Suppressor macrophage treated with lipopolysaccharide for 4 hours (primary cell): ENCODE data around the gene TSPAN5.
"Not testable (repeated sequence)": the region's sequence is repeated elsewhere in the genome, so short reads cannot be mapped to it uniquely, and the experiment has no call there.

Source experiments
- DNase-seq: peaks from one replicate; pipeline ENCODE4 v3.0.0-alpha.2; 2020

The TSPAN5 gene

DNA sequence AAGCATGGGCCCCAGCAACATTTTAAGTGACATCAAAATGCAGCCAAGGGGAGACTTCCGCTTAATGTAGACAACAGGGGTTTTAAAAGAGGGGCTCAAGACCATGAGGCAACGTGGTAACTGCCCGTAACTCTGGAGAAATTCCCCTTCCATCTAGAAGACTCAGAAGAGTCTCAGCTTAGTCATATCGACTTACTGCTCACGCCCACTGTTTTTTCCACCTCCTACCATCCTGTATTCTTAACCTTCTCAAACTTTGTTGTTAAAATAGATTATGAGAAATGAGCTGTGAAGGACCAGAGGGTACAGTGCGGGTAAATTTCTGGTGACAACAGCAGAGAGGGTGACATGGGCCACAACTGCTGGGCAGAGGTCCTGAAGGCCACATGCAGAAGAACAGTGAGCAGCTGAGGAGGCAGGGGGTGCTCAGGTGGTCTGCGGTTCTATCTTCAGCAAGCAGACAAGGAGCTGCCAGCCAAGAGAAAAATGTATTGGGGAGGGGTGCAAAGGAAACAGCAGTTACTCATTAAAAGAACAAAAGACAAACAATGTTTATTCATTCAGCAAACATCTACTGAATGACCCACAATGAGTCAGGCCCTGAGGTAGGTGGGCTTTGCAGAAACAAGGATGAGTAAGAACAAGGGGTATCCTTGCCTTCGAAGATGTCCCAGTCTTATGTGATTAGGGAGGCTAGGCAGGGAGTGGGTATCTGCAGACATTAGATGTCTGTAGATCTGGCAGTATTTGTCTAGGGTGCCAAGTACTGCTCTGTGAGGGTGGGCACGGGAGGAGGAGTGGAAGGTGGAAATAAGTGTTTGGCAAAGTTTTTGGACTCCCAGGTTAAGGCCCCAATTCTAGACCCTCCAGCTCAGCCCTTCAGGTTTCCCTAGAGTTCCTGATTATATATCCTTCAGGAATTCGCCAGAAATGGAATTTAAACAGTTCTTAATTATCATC, 175.3 kb downstream of the TSPAN5 start:
- DNase-seq = no peak

- DNase-seq = no peak
Measured at GRCh38 chr4:98482503-98482846, 175.9 kb downstream of the TSPAN5 start.

DNA sequence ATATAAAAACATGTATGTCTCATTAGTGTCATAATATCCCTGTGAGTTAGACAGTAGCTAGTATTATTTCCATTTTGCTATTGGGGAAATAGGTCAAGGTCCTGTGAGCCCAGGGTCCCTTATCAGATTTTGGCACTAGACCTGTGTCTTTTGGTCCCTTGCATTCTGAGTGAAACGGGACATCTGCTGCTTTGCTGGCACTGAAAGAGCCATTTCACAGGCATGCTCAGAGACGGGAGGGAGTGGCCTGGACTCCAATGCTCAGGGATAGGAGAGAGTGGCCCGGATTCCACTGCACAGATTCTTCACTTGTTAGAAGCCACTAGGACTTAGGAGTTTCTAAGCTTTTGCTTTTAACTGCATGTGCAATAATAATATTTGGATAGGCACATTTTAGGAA, 177.2 kb downstream of the TSPAN5 start:
- no peak for DNase-seq

DNA sequence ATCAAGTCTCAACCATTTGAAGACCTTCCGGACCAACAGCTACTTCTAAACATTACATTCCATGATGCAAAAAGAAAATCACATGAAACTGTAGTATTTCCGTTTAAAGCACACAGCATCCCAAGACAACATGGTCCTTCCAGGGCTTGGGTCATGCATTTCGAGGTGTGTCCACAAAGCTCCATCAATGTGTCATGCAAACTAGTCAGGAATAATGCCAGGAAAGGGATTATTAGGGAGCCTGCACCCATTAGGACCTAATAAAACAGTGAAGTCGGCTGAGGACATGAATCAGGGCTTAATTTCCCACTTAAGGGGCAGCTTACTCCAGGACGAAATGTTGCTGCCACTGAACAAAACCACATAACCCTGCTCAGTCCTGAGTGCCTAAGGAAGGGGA, 177.9 kb downstream of the TSPAN5 start:
- DNase-seq = no peak

- DNase-seq = not testable (repeated sequence)
Measured at GRCh38 chr4:98479590-98479989, 178.8 kb downstream of the TSPAN5 start.

DNA sequence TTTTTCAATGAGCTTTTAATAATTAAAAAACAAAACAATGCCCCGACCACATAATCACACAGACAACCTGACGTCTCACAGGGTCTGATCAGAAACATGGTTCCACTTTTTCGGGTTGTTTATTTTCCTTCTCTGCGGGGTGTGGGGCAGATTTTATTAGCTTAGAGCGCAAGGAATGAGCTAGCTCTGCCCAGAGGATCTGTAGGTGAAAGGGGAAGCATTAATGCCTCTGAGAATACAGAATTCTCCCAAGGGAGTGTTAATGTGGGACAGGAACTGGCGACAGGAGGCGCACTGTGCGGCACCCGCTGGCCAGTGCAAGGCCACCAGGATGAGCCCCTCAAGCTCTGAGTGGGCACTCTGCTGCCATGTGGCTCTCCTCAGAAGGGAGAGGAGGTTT, 181.5 kb downstream of the TSPAN5 start:
- no peak for DNase-seq

DNA sequence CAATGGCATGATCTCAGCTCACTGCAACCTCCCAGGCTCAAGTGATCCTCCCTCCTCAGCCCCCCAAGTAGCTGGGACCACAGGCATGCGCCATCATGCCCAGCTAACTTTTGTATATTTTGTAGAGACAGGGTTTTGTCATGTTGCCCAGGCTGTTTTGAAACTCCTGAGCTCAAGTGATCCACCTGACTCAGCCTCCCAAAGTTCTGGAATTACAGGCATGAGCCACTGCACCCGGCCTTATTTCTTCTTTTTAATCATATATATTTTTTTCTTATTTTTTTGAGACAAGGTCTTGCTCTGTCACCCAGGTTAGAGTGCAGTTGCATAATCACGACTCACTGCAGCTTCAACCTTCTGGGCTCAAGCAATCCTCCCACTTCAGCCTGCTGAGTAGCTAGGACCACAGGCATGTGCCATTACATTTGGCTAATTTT, 184.0 kb downstream of the TSPAN5 start:
- DNase-seq = peak; percentile 9

GRCh38 chr4:98473046-98473445, 185.4 kb downstream of the TSPAN5 start:
- DNase-seq = peak; percentile 34

GRCh38 chr4:98470831-98471230, 187.6 kb downstream of the TSPAN5 start:
- DNase-seq = no peak

GRCh38 chr4:98470366-98470765, 188.0 kb downstream of the TSPAN5 start:
- DNase-seq = no peak

GRCh38 chr4:98469771-98470170, 188.6 kb downstream of the TSPAN5 start:
- DNase-seq = no peak

- DNase-seq = peak; percentile 30
Measured at GRCh38 chr4:98468709-98469108, 189.7 kb downstream of the TSPAN5 start.

DNA sequence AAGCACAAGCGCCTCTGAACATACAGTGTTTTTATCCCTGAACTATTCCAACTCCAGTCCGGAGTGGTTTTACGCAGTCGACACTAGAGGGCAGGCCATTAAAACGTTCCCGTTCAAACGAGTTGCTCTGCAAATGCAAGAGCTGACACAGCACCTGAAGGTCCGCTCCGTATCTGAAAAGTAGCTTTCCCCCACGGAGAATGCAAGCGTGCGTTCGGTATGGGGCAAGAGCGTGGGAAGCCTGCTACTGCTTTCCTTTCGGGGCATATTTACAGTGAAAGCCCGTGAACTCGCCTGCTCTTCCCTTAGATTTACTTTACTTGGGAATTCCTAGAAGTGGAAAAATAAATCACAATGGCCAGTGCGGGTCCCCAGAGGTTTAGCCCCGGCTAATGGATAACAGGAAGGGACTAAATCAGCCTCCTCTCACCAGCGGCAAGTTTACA, 190.8 kb downstream of the TSPAN5 start:
- DNase-seq = peak; percentile 82

DNA sequence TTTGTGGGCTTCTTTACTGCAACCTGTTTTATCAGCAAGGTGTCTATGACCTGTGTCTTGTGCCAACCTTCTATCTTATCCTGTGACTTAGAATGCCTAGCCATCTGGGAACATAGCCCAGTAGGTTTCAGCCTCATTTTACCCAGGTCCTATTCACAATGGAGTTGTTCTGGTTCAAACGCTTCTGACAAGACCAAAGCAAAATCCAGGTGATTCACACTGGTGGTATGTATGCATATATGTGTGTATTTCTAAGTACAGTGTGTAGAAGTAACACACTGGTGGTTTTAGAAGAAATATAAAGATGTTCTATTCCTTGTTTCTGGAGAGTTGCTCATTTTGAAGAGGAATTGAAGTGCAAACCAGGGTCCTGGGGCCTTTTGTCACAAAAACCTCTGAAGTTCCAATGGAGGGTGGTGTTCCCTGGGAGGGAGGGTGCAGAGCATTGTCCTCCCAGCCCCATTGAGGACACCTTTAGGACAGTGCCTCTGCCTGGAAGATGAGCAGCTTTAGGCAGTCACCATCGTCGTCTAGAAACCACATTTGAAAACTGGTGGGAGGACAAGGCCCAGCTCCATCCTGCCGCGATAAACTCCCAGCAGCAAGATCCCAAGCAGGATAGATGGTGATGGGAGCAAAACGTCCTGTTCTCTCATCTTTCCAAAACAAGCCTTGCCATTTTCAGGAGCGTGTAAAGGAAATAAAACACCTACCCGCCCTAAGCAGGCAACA, 191.4 kb downstream of the TSPAN5 start:
- no peak for DNase-seq

DNA sequence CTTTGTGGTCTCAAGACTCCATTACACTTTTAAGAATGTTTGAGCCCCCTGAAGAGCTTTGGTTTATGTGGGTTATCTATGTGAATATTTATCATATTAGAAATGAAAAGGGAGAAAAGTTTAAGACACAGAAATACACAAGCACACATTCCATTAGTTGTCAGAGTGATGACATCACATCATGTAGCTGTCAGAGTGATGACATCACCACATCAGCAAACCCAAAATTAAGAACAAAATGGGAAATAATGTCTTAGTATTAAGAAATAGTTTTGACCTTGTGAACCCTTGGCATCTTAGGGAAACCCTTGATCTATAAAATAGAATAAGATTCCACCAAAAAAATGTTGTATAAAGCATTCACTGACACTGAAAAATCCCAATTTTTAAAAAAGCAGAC, 195.9 kb downstream of the TSPAN5 start:
- no peak for DNase-seq

- DNase-seq = not testable (repeated sequence)
Measured at GRCh38 chr4:98461121-98461865, 197.1 kb downstream of the TSPAN5 start.

- not testable (repeated sequence) for DNase-seq
Measured at GRCh38 chr4:98457422-98457821, 201.0 kb downstream of the TSPAN5 start.

GRCh38 chr4:98452091-98452490, 206.3 kb downstream of the TSPAN5 start:
- no peak for DNase-seq

GRCh38 chr4:98448908-98449307, 209.5 kb downstream of the TSPAN5 start:
- DNase-seq = no peak

DNA sequence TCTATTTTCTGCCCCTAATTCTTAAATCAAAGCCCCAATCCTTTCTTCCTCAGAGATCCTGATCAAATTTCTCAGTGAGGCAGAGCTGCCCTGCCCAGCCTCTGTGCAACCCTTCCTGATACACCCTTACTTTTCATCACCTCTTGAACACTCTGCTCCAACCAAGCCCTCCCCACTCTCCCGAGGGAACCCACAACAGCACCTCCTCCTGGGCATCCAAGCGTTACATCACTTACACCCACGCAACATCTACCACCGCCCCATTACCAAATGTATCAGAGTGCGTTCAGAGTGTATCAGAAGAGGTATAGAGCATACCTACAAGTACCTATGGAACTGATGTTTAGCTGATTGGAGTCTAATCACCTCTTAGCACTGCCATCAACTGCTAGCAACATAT, 210.8 kb downstream of the TSPAN5 start:
- no peak for DNase-seq

- DNase-seq = peak; percentile 52
Measured at GRCh38 chr4:98446499-98447375, 211.7 kb downstream of the TSPAN5 start.

- DNase-seq = no peak
Measured at GRCh38 chr4:98444371-98444770, 214.0 kb downstream of the TSPAN5 start.
